Activated CD8-positive, alpha-beta memory T cell treated with anti-CD3 and anti-CD28 coated beads for 24 hours (primary cell): Measurements from ENCODE around the gene LYSMD2.

Experiments
- DNase-seq: peaks from one replicate; pipeline ENCODE4 v3.0.0-alpha.2; 2020

LYSMD2 gene

DNA sequence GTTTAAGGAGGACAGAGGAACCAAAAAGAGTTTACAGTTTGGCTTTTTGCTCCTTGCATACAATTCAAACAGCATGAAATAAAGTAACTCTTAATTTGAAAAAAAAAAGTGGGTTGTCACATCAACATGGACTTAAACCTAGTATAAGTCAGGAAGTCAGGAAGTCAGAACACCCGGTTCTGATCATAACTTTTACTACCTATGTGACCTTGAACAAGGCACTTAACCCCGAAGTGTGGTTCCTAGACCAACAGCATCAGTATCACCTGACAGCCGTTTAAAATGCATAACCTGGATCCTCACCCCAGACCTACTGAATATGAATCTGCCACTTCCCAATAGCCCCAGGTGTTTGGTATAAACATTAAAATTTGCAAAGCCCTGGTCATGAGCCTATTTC is 18.7 kb downstream of the LYSMD2 start:
- no peak for DNase-seq

GRCh38 chr15:51718219-51718618 is 19.2 kb downstream of the LYSMD2 start:
- DNase-seq, result no peak

GRCh38 chr15:51714911-51715310 is 22.5 kb downstream of the LYSMD2 start:
- DNase-seq, result no peak

- no peak for DNase-seq
Observed at GRCh38 chr15:51714162-51714561, 23.3 kb downstream of the LYSMD2 start.

DNA sequence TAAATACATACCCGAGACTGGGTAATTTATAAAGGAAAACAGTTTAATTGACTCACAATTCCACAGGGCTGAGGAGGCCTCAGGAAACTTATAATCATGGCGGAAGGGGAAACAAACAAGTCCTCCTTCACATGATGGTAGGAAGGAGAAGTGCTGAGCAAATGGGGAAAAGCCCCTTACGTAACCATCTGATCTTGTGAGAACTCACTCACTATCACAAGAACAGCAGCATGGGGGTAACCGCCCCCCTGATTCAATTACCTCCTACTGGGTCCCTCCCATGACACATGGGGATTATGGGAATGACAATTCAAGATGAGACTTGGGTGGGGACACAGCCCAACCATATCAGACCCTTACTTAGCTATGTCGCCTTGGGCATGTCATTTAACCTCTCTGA is 28.4 kb downstream of the LYSMD2 start:
- DNase-seq, result no peak

DNA sequence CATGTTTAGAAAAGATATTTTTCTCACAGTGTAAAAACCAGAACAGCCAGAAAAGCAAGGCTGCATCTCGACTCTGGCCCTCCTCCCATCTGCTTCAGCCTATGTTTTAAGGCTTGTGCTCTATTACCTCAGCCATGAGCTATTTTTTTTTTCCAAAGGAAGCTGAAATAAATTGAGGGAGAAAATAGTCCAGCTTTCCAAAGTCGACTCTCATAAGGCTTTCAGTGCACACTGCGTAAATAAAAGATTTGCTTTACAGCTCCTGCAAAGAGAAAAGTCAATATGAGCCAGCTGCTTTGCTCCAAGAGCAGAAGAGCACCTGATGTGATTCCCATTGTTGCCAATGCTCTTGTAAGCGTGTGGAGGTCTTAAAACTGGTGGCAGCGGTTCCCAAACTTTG is 29.4 kb downstream of the LYSMD2 start:
- no peak for DNase-seq

DNA sequence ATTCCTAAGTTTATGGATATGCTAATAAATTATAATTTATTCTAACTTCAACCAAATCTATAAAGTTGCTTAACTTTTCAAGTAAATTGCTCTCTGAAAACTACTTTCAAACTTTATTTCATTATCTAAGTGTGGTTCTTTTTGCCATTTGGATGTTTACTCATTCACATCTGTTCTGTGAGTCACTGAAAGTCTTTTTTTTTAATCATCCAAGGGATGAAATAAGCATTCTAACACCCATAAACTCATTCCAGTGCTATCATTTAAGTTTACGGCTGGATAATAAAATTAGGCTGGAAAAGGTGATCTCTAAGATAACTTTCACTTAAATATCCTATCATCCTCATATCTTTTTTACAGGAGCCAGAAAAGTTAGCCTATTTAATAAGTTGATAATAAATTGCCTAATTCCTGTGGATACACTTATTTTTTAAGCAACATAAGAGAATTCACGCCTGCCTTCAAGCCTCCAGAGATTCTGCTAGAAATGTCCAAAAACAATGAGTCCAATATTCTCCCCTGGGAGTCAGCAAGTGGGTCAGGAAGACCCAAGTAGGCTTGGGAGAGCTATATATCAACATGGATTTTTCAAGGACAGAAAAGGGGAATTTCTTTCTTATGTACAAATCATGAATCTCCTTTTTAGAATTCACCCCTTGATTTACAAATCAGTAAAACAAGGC is 30.4 kb downstream of the LYSMD2 start:
- no peak for DNase-seq

DNA sequence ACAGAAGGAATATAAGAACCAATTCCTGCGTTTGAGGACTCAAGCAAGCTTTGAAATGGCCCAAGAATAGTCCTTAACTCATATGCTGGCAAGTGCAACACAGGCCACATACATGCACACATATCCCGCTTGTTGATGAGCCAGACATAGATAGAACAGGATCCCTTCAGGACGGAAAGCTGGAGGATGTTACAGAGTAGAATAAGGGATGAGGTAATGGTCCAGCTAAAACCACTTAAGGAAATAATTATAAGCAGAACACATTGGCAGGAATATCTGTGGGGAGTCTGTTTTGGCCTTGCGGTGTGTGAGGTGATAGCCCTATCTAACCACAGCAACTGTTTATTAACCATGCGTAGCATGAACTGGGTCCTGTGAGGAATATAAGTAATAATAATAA is 31.2 kb downstream of the LYSMD2 start:
- DNase-seq, result no peak

DNA sequence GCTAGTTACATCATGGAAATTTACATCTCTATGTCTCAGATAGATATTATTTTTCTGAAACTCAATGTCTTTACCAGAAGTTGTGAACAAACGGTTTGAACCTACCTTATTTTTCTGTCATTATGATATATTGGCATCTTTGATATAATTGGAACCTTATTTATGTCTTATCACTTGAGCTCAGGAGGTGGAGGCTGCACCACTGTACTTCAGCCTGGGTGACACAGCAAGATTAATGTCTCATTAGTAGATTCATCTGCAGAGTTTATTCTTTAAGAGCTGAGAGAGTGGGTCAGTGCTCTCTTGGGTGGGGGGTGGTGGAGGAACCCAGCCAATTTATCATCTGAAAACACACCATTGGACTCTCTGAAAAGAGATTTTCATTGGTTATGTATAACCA is 34.7 kb downstream of the LYSMD2 start:
- DNase-seq, result no peak

DNA sequence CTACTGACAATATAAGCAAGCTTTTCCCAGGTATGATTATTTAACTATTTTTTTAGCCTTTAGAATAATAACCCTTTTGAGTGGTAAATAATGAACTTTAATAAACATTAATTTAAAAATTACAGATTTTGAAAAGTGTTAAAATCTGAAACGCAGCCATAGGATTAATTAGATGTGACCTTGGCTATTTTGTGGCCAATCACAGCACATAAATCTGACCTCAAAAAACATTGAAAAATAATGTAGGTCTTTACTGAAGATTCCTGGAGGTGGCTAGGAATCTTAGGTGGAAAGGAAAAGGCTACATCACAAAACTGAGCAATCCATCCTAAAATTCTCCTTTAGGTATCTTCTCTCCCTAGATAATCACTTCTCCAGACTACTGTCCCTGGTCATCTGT is 38.1 kb downstream of the LYSMD2 start:
- no peak for DNase-seq

GRCh38 chr15:51697163-51697562 is 40.3 kb downstream of the LYSMD2 start:
- DNase-seq, result no peak

DNA sequence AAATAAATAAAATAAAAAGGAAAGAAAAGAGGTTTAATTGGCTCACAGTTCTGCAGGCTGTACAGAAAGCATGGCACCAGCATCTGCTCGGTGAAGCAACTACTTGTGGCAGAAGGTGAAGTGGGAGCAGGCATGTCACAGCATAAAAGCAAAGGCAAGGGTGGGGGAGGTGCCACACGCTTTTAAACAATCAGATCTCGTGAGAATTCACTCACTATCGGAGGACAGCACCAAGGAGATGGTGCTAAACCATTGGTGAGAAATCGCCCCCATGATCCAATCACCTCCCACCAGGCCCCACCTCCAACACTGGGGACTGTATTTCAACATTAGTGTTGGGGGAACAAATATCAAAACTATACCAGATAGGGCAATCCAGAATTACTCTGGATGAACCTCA is 40.9 kb downstream of the LYSMD2 start:
- DNase-seq, result no peak

GRCh38 chr15:51692154-51692553 is 45.3 kb downstream of the LYSMD2 start:
- no peak for DNase-seq

DNA sequence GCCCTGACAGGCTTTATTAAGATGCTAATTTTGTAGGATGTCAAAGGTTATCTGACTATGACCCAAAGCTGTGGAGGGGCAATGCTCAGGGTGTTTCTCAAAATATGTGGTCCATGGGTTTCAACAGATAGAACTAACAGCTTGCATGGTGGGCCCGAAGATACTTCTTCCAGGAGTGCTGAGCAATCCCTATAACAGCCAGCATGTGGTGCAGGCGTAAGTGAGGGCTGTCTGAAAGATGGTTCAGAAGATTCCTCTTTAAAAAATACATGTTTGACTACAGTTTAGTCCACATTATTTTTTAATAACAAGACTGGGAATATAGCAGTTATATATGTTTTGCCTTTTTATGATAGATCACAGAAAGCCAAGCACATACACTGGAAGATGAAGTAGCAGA is 48.6 kb downstream of the LYSMD2 start:
- DNase-seq, result no peak

- no peak for DNase-seq
Observed at GRCh38 chr15:51687565-51687964, 49.9 kb downstream of the LYSMD2 start.

DNA sequence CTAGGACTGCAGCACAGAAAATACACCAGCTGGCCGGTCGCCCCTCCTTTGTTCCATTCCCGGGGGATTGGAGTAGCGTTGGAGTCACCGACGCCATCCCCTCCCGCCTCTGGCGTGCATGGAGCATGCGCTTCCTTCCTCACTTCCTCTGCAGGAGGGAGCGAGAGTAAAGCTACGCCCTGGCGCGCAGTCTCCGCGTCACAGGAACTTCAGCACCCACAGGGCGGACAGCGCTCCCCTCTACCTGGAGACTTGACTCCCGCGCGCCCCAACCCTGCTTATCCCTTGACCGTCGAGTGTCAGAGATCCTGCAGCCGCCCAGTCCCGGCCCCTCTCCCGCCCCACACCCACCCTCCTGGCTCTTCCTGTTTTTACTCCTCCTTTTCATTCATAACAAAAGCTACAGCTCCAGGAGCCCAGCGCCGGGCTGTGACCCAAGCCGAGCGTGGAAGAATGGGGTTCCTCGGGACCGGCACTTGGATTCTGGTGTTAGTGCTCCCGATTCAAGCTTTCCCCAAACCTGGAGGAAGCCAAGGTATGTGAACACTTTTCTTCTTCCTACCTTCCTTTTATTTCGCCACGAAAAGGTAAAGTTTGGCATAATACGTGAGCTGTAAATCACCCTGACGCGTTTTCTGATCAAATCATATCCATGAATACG is 56.0 kb downstream of the LYSMD2 start, which contains the start of gene SCG3:
Gene SCG3, plus strand, starts transcription at position 201 of the 661 bp plus-strand sequence. Its CDS starts 253 bp downstream, at position 454.
- DNase-seq, result peak; percentile 79

- no peak for DNase-seq
Observed at GRCh38 chr15:51680321-51680720, 57.1 kb downstream of the LYSMD2 start.

- DNase-seq, result no peak
Observed at GRCh38 chr15:51678096-51678495, 59.4 kb downstream of the LYSMD2 start.

- DNase-seq, result no peak
Observed at GRCh38 chr15:51677452-51677851, 60.0 kb downstream of the LYSMD2 start.

- DNase-seq, result no peak
Observed at GRCh38 chr15:51677021-51677420, 60.4 kb downstream of the LYSMD2 start.

GRCh38 chr15:51675234-51675633 is 62.2 kb downstream of the LYSMD2 start:
- no peak for DNase-seq
